A549 (cell line): ENCODE measurements around the gene SLFN5. TPM values are rescaled to one million over a fixed set of nuclear protein-coding genes. Genes with fewer than 3 reads are reported as not detected.
A peak's percentile ranks its signal among the peaks of the same experiment; 100 is the strongest.
"Not testable (repeated sequence)": the region's sequence is repeated elsewhere in the genome, so short reads cannot be mapped to it uniquely, and the experiment has no call there.

Experiments
- ATAC-seq, 2 experiments: fragments of 200-7000 bp in 1 of 2; fragments of >200 bp in 1 of 2; cut with Nextera tagmentation in 1 of 2; cut with Tn5 transposase in 1 of 2; 3 replicates each; pipeline versions ENCODE4 v1.8.0 to v1.9.1; 2018 to 2020; ENCODE audit warnings: mild to moderate bottlenecking in 1 of 2, moderate library complexity in 1 of 2
- CTCF ChIA-PET: fragments of 300-600 bp; sonication (Branson Sonifier 250); formaldehyde crosslinking; extraction: SDS; loops from one replicate; lab custom pipeline; 2021; ENCODE audit warnings: antibody characterized with exemption, inconsistent platforms; lab: Yijun Ruan, JAX
- POLR2A ChIA-PET: fragments of 350-600 bp; formaldehyde crosslinking; extraction: SDS; loops from one replicate; lab custom pipeline; 2021; ENCODE audit warnings: antibody characterized with exemption, inconsistent platforms; lab: Yijun Ruan, JAX
- DNase-seq, 2 experiments: peaks; one replicate each; pipeline versions ENCODE4 v3.0.0 to v3.0.0-alpha.2; 2011 to 2016; ENCODE audit warnings: low read depth in 1 of 2, low spot score in 1 of 2
- FAIRE-seq: peaks from 2 replicates; lab custom pipeline; 2011; peaks lifted over from hg19 to GRCh38; lab: Jason Lieb, UNC
- H3K27ac ChIP-seq, 2 experiments: fragments of >200 bp; sonication (Bioruptor Twin); formaldehyde crosslinking; 3 replicates each; pipeline ENCODE4 v1.5.1; 2016 to 2017
- H3K4me1 ChIP-seq: fragments of >200 bp; sonication (Bioruptor Twin); formaldehyde crosslinking; 3 replicates; pipeline ENCODE4 v1.6.1; 2016
- H3K4me2 ChIP-seq: fragments of >200 bp; sonication (Bioruptor Twin); formaldehyde crosslinking; 3 replicates; pipeline ENCODE4 v1.6.1; 2016
- H3K4me3 ChIP-seq: fragments of >200 bp; sonication (Bioruptor Twin); formaldehyde crosslinking; 3 replicates; pipeline ENCODE4 v1.5.1; 2016
- H3K9me3 ChIP-seq: fragments of >200 bp; sonication (Bioruptor Twin); formaldehyde crosslinking; 3 replicates; pipeline ENCODE4 v1.6.1; 2016
- BHLHE40 ChIP-seq: IDR thresholded peaks from 2 replicates; pipeline ENCODE4 v1.6.1; 2012; ENCODE audit warnings: low read depth, low read length, inconsistent platforms
- CBX2 ChIP-seq: fragments of 200-600 bp; sonication (generic); IDR thresholded peaks from 2 replicates; pipeline ENCODE4 v1.6.1; 2016; ENCODE audit warnings: low read depth, mild to moderate bottlenecking, borderline replicate concordance
- CBX8 ChIP-seq: fragments of 200-600 bp; sonication (generic); IDR thresholded peaks from 2 replicates; pipeline ENCODE4 v1.6.1; 2016
- CEBPB ChIP-seq, 2 experiments: fragments of >200 bp in 1 of 2; sonication (Bioruptor Twin) in 1 of 2; formaldehyde crosslinking in 1 of 2; IDR thresholded peaks; 2 replicates each; pipeline ENCODE4 v1.6.1; 2012 to 2016
- CHD4 ChIP-seq: fragments of 200-600 bp; sonication (generic); IDR thresholded peaks from 2 replicates; pipeline ENCODE4 v1.6.1; 2016; ENCODE audit warnings: antibody characterized with exemption, mild to moderate bottlenecking, borderline replicate concordance
- HDAC2 ChIP-seq: fragments of 200-600 bp; sonication (generic); IDR thresholded peaks from 2 replicates; pipeline ENCODE4 v1.6.1; 2016
- HEYL ChIP-seq: fragments of 250-450 bp; sonication (Bioruptor Pico); IDR thresholded peaks from 2 replicates; pipeline ENCODE4 v1.8.0; 2021; ENCODE audit warnings: mild to moderate bottlenecking, moderate library complexity
- HOXA7 ChIP-seq: fragments of 250-450 bp; sonication (Bioruptor Pico); IDR thresholded peaks from 2 replicates; pipeline ENCODE4 v1.5.0; 2020; ENCODE audit warnings: mild to moderate bottlenecking, moderate library complexity
- HOXB13 ChIP-seq: fragments of 250-450 bp; sonication (Bioruptor Pico); IDR thresholded peaks from 2 replicates; pipeline ENCODE4 v1.5.0; 2020; ENCODE audit warnings: low read depth, mild to moderate bottlenecking, moderate library complexity
- JUNB ChIP-seq: fragments of >200 bp; sonication (Bioruptor Twin); formaldehyde crosslinking; IDR thresholded peaks from 2 replicates; pipeline ENCODE4 v1.6.1; 2016
- KDM5A ChIP-seq: fragments of 200-600 bp; sonication (generic); IDR thresholded peaks from 2 replicates; pipeline ENCODE4 v1.6.1; 2016; ENCODE audit warnings: antibody characterized with exemption, mild to moderate bottlenecking
- MAFK ChIP-seq: fragments of 450-650 bp; IDR thresholded peaks from 2 replicates; pipeline ENCODE4 v1.6.1; 2014; ENCODE audit not compliant: partially characterized antibody
- MAX ChIP-seq: IDR thresholded peaks from 2 replicates; pipeline ENCODE4 v1.6.1; 2012
- NFE2L2 ChIP-seq: fragments of 150-350 bp; conservative IDR thresholded peaks from 2 replicates; pipeline ENCODE4 v1.6.1; 2014; ENCODE audit warnings: low read length
- NPAS2 ChIP-seq: fragments of 250-450 bp; sonication (Bioruptor Pico); IDR thresholded peaks from 2 replicates; pipeline ENCODE4 v1.8.0; 2022; ENCODE audit warnings: mild to moderate bottlenecking, moderate library complexity, borderline replicate concordance
- PBX3 ChIP-seq: IDR thresholded peaks from 2 replicates; pipeline ENCODE4 v1.6.1; 2012
- PHF8 ChIP-seq: fragments of 200-600 bp; sonication (generic); IDR thresholded peaks from 2 replicates; pipeline ENCODE4 v1.6.1; 2016; ENCODE audit warnings: low read depth, mild to moderate bottlenecking, antibody characterized with exemption, moderate library complexity, borderline replicate concordance
- RAD21 ChIP-seq, 2 experiments: fragments of >200 bp in 1 of 2; sonication (Bioruptor Twin) in 1 of 2; formaldehyde crosslinking in 1 of 2; IDR thresholded peaks in 1 of 2; conservative IDR thresholded peaks in 1 of 2; 2 replicates in 1 of 2; 3 replicates in 1 of 2; pipeline ENCODE4 v1.6.1; 2012 to 2018; ENCODE audit warnings: inconsistent platforms in 1 of 2
- REST ChIP-seq: fragments of 200-600 bp; sonication (generic); IDR thresholded peaks from 2 replicates; pipeline ENCODE4 v1.6.1; 2016; ENCODE audit warnings: antibody characterized with exemption, mild to moderate bottlenecking, moderate library complexity
- RFX5 ChIP-seq: fragments of 450-650 bp; IDR thresholded peaks from 2 replicates; pipeline ENCODE4 v1.7.1; 2014; ENCODE audit warnings: antibody characterized with exemption, mild to moderate bottlenecking, moderate library complexity
- SREBF2 ChIP-seq: fragments of 450-650 bp; IDR thresholded peaks from 2 replicates; pipeline ENCODE4 v1.6.1; 2014; ENCODE audit warnings: mild to moderate bottlenecking, moderate library complexity
- TFCP2L1 ChIP-seq: fragments of 250-450 bp; sonication (Bioruptor Pico); IDR thresholded peaks from 2 replicates; pipeline ENCODE4 v1.5.0; 2021; ENCODE audit warnings: mild to moderate bottlenecking
- ZFP36 ChIP-seq: fragments of 450-650 bp; IDR thresholded peaks from 2 replicates; pipeline ENCODE4 v1.6.1; 2014; ENCODE audit warnings: borderline replicate concordance; ENCODE audit not compliant: partially characterized antibody
- WGBS: methylation state at CpG from one replicate; pipeline ENCODE4 v1.1.6; 2017; ENCODE audit errors: missing lambda C conversion rate; 5-methylcytosine and 5-hydroxymethylcytosine counted together
- polyA plus RNA-seq, 4 experiments: library from polyadenylated mRNA; depleted of rRNA in 3 of 4; stranded (reverse); fragments of >200 nt; fragmentation: RNase III in 1 of 4; extraction: RNeasy Plus Mini Kit Qiagen cat#74134 plus additional on column Dnase treatment in 1 of 4; gene quantifications; 2 replicates in 3 of 4; 3 replicates in 1 of 4; pipeline ENCODE4 v1.2.3, GENCODE V29; 2011 to 2017

SLFN5 gene
- polyA plus RNA-seq, 2 of the 4 experiments (the other 2 are of a cell fraction), result 1.9 to 33.1 TPM

GRCh38 chr17:35224436-35224835 is 18.4 kb upstream of the SLFN5 start:
- Histone ChIP-seq H3K4me1 (no peaks in the 10 kb centered on the region), H3K27ac (no peak overlapping the region), H3K4me3 (no peak overlapping the region), H3K9me3 (peaks cover 17% of the 10 kb centered on the region), H3K4me2 (no peak overlapping the region)
- no peak for DNase-seq
- TF ChIP-seq HDAC2 (no peak), MAFK (peak; percentile 67), CEBPB (IDR thresholded peaks at IDR 0.05) (no peak), NFE2L2 (no peak)
- 41% methylated on average over 1 of the region's 1 CpG for WGBS
- ATAC-seq, result no peak
- POLR2A ChIA-PET, result no interaction called here
- FAIRE-seq, result no peak
- CTCF ChIA-PET, result interaction anchor here (0.6 to 1.5 kb wide), 3 partner anchors 55 to 309 kb away, joined by 3 to 4 read pairs (median 3); no protein-coding TSS in a partner anchor

GRCh38 chr17:35227546-35227945 is 15.3 kb upstream of the SLFN5 start:
- Histone ChIP-seq H3K4me1 (no peaks in the 10 kb centered on the region), H3K4me2 (no peak overlapping the region)
- ATAC-seq, result no peak
- TF ChIP-seq KDM5A (no peak), MAX (no peak), HOXB13 (CRISPR knock-in tag) (no peak), HOXA7 (CRISPR knock-in tag) (no peak), ZFP36 (no peak), HDAC2 (no peak), RFX5 (no peak), CBX2 (no peak), PHF8 (no peak)
- TF ChIP-seq, all 56 proteins: peak for 0
- Histone ChIP-seq H3K27ac (no peak overlapping the region), H3K4me3 (no peak overlapping the region), H3K9me3 (peaks cover 13% of the 10 kb centered on the region)
- DNase-seq, result no peak
- ChIA-PET POLR2A (interaction anchor here (0.6 kb wide), 1 partner anchor 267 kb away, joined by 3 read pairs; no protein-coding TSS in a partner anchor), CTCF (interaction anchor here (0.6 to 1.7 kb wide), 2 partner anchors 11 to 543 kb away, joined by 3 to 5 read pairs; no protein-coding TSS in a partner anchor)
- no peak for FAIRE-seq
- 92% methylated on average over 2 of the region's 2 CpGs for WGBS

GRCh38 chr17:35229638-35230037 is 13.2 kb upstream of the SLFN5 start:
- ATAC-seq, result no peak
- POLR2A ChIA-PET, result no interaction called here

GRCh38 chr17:35234315-35234714 is 8.6 kb upstream of the SLFN5 start:
- FAIRE-seq, H3K4me1 ChIP-seq, H3K4me2 ChIP-seq, CTCF ChIA-PET, DNase-seq, H3K27ac ChIP-seq, ATAC-seq, H3K9me3 ChIP-seq, H3K4me3 ChIP-seq, POLR2A ChIA-PET: not testable (repeated sequence)
- WGBS, result 32% methylated on average over 4 of the region's 4 CpGs

More at GRCh38 chr17:35229638-35230037, 13.2 kb upstream of the SLFN5 start:
- CTCF ChIA-PET, result interaction anchor here (1.4 kb wide), 1 partner anchor 310 kb away, joined by 3 read pairs; no protein-coding TSS in a partner anchor
- no peaks in the 10 kb centered on the region for H3K4me1 ChIP-seq
- H3K4me3 ChIP-seq, result no peak overlapping the region
- DNase-seq (no peak), FAIRE-seq (no peak)
- no peak overlapping the region for H3K27ac ChIP-seq
- 2% methylated on average over 1 of the region's 1 CpG for WGBS
- H3K4me2 ChIP-seq, result no peak overlapping the region
- TF ChIP-seq HOXA7 (CRISPR knock-in tag) (no peak), REST (no peak), TFCP2L1 (CRISPR knock-in tag) (no peak), PHF8 (no peak), CHD4 (no peak), MAFK (no peak), RAD21 (conservative IDR thresholded peaks at IDR 0.05 in 1 of 2, IDR thresholded peaks at IDR 0.05 in 1 of 2) (no peak), NPAS2 (CRISPR knock-in tag) (no peak), JUNB (no peak), BHLHE40 (no peak), PBX3 (no peak), HEYL (CRISPR knock-in tag) (no peak), SREBF2 (no peak), RFX5 (no peak), MAX (no peak), CBX8 (no peak)
- no peaks in the 10 kb centered on the region for H3K9me3 ChIP-seq
